Subcutaneous abdominal adipose tissue (tissue), 5 donors: Measurements from ENCODE around the gene HCN3.
A peak's percentile ranks its signal among the peaks of the same experiment; 100 is the strongest.
"Not testable (repeated sequence)": the region's sequence is repeated elsewhere in the genome, so short reads cannot be mapped to it uniquely, and the experiment has no call there.

Experiments used
- H3K27ac ChIP-seq: one replicate; pipeline ENCODE4 v1.7.0; 2013; ENCODE audit warnings: low read depth, mild to moderate bottlenecking, inconsistent platforms, low read length, moderate library complexity
- H3K27me3 ChIP-seq, 5 donors: one replicate each; pipeline ENCODE4 v1.7.0; 2013; ENCODE audit warnings: low read length in 5 of 5, inconsistent platforms in 1 of 5; ENCODE audit not compliant: control insufficient read depth in 5 of 5, insufficient read depth in 4 of 5
- H3K36me3 ChIP-seq, 5 donors: one replicate each; pipeline ENCODE4 v1.7.0; 2013; ENCODE audit warnings: low read length in 5 of 5; ENCODE audit not compliant: control insufficient read depth in 5 of 5, insufficient read depth in 5 of 5
- H3K4me1 ChIP-seq, 5 donors: one replicate each; pipeline ENCODE4 v1.7.0; 2013; ENCODE audit warnings: low read length in 5 of 5, mild to moderate bottlenecking in 3 of 5, moderate library complexity in 1 of 5; ENCODE audit not compliant: control insufficient read depth in 5 of 5, insufficient read depth in 5 of 5
- H3K4me3 ChIP-seq, 5 donors: one replicate each; pipeline ENCODE4 v1.7.0; 2013; ENCODE audit warnings: low read length in 5 of 5, low read depth in 1 of 5
- H3K9ac ChIP-seq, 5 donors: one replicate each; pipeline ENCODE4 v1.7.0; 2013; ENCODE audit warnings: low read length in 5 of 5, mild to moderate bottlenecking in 4 of 5, moderate library complexity in 3 of 5
- H3K9me3 ChIP-seq, 5 donors: one replicate each; pipeline ENCODE4 v1.7.0; 2013; ENCODE audit warnings: low read length in 5 of 5; ENCODE audit not compliant: control insufficient read depth in 5 of 5
- donor health status: healthy.
- donor health status: healthy.
- donor health status: healthy.
- donor health status: healthy.
- donor health status: healthy.

HCN3 gene

DNA sequence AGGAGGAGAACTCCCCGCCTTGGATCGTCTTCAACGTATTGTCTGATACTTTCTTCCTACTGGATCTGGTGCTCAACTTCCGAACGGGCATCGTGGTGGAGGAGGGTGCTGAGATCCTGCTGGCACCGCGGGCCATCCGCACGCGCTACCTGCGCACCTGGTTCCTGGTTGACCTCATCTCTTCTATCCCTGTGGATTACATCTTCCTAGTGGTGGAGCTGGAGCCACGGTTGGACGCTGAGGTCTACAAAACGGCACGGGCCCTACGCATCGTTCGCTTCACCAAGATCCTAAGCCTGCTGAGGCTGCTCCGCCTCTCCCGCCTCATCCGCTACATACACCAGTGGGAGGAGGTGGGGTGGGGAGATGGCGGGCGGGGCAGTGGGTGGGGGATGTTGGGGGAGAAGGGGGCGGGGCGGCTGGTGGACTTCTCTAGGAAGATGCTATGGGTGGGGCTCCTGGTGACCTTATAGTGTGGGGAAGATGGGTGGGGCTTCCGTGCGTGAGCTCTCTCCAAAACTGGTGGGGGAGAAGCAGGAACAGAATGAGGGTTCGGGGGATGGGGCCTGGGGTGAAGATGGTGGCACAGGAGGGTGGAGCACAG lies 5.3 kb downstream of the HCN3 start:
- Histone ChIP-seq H3K27me3 (no peaks in the 10 kb centered on the region), H3K4me1 (peaks cover 0 to 11% (median 9%) of the 10 kb centered on the region in 5 donors), H3K9me3 (no peaks in the 10 kb centered on the region), H3K36me3 (peaks cover 0 to 10% (median 0%) of the 10 kb centered on the region in 5 donors), H3K27ac (no peak overlapping the region), H3K9ac (no peak overlapping the region), H3K4me3 (no peak overlapping the region)

GRCh38 chr1:155284476-155284875 lies 7.2 kb downstream of the HCN3 start:
- Histone ChIP-seq H3K27ac (no peak overlapping the region), H3K36me3 (peaks cover 0 to 10% (median 0%) of the 10 kb centered on the region in 5 donors), H3K9ac (no peak overlapping the region)

DNA sequence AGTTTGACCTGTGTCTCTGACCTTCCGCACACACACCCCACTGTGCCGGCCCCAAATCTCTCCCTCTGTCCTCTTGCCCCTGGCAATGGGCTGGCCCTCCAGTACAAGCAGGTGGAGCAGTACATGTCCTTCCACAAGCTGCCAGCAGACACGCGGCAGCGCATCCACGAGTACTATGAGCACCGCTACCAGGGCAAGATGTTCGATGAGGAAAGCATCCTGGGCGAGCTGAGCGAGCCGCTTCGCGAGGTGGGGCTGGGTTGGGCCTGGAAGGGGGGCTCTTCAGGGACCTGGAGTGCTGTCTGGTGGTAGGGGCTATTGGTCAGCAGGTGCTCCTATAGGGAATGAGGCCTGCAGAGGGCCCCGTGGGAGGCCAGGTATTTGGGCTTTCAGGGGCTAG lies 7.8 kb downstream of the HCN3 start:
- Histone ChIP-seq H3K9me3 (no peaks in the 10 kb centered on the region), H3K27ac (no peak overlapping the region), H3K36me3 (peaks cover 0 to 10% (median 0%) of the 10 kb centered on the region in 5 donors), H3K27me3 (no peaks in the 10 kb centered on the region), H3K4me1 (no peaks in the 10 kb centered on the region), H3K4me3 (no peak overlapping the region), H3K9ac (peak overlapping the region in 1 of 5 donors; percentile 11)

More at GRCh38 chr1:155284476-155284875, 7.2 kb downstream of the HCN3 start:
- no peaks in the 10 kb centered on the region for H3K27me3 ChIP-seq
- H3K9me3 ChIP-seq: no peaks in the 10 kb centered on the region
- no peak overlapping the region for H3K4me3 ChIP-seq
- no peaks in the 10 kb centered on the region for H3K4me1 ChIP-seq

DNA sequence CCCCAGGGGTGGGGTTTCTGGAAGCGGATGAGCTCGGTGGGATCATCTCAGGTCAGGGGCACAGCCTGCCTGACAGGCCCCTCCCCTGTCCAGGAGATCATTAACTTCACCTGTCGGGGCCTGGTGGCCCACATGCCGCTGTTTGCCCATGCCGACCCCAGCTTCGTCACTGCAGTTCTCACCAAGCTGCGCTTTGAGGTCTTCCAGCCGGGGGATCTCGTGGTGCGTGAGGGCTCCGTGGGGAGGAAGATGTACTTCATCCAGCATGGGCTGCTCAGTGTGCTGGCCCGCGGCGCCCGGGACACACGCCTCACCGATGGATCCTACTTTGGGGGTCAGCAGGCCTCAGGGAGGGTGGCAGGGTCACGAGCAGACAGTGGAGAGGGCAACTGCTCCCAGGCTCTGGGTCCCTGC lies 8.4 kb downstream of the HCN3 start:
- no peak overlapping the region for H3K9ac ChIP-seq
- no peaks in the 10 kb centered on the region for H3K9me3 ChIP-seq
- no peaks in the 10 kb centered on the region for H3K27me3 ChIP-seq
- no peak overlapping the region for H3K4me3 ChIP-seq
- no peak overlapping the region for H3K27ac ChIP-seq
- H3K36me3 ChIP-seq: peaks cover 0 to 10% (median 0%) of the 10 kb centered on the region in 5 donors
- no peaks in the 10 kb centered on the region for H3K4me1 ChIP-seq

DNA sequence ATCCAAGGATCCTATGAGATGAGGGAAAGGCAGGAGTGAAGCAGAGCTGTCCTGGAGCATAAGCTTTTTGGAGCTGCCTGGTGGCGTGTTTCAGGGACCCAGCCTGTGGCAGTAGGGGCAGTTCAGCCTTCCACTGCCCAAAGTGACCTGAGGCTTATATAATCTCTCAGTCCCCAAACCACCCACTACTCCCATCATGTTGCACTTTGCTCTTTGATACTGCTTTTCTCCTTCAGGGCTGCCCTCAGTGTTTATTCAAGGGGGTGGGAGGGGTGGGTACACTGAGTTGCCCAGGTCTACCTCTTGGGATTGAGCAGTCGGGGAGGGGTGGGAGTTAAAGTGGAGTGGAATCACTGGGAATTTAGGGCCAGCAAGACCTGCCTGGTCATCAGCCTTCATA lies 9.3 kb downstream of the HCN3 start:
- Histone ChIP-seq H3K36me3 (peaks cover 0 to 10% (median 0%) of the 10 kb centered on the region in 5 donors), H3K4me1 (no peaks in the 10 kb centered on the region), H3K4me3 (no peak overlapping the region), H3K27ac (no peak overlapping the region), H3K27me3 (peaks cover 0 to 2% (median 0%) of the 10 kb centered on the region in 5 donors), H3K9ac (no peak overlapping the region), H3K9me3 (no peaks in the 10 kb centered on the region)

- Histone ChIP-seq H3K9me3 (no peaks in the 10 kb centered on the region), H3K27ac (no peak overlapping the region), H3K4me3 (no peak overlapping the region), H3K4me1 (no peaks in the 10 kb centered on the region), H3K9ac (no peak overlapping the region), H3K36me3 (peaks cover 0 to 10% (median 0%) of the 10 kb centered on the region in 5 donors), H3K27me3 (peaks cover 0 to 7% (median under 1%) of the 10 kb centered on the region in 5 donors)
These were observed 10.8 kb downstream of the HCN3 start for GRCh38 chr1:155287987-155288543.

DNA sequence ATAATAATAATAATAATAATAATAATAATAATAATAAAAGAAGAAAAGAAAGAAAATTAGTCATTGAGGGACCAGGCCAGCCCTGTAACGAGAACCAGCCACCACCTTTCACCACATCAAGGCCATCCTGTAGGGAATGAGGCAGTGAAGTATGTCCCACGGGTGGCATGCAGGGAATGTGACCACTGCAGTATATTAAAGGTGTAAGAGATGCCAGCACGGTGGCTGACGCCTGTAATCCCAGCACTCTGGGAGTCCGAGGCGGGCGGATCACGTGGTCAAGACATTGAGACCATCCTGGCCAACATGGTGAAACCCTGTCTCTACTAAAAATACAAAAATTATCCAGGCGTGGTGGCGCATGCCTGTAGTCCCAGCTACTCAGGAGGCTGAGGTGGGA lies 13.7 kb downstream of the HCN3 start:
- H3K4me3 ChIP-seq, H3K27ac ChIP-seq, H3K9ac ChIP-seq, H3K9me3 ChIP-seq, H3K36me3 ChIP-seq: not testable (repeated sequence)
- peaks cover 0 to 11% (median 9%) of the 10 kb centered on the region in 5 donors for H3K4me1 ChIP-seq
- peaks cover 19 to 34% (median 23%) of the 10 kb centered on the region in 5 donors for H3K27me3 ChIP-seq

DNA sequence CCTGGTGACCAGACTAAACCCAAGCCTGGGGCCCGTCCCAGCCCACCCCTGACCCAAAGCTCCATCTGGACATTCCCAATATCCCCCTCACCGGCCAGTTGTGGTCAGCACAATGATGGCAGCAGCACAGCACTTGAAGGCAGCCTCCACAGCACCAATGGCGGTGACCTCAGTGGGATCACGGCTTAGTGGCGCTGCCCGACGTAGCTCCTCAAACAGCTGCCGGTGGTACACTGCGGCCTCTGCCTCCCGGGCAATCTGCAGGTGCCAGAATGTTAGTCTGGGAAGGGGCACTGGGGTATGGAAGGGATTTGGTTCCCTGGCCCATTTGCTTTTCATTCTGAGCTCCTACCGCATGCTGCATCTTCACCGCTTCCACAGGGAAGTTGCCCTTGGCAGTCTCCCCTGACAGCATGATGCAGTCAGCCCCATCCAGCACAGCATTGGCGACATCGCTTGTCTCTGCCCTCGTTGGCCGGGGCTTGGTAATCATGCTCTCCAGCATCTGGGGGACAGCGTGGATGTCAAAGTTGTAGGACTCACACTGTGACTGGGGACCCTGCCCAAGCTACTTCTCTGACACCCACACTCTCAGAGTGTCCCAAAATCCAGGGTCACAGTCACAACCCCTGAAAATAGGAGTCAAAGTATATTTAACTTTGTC lies 16.0 kb downstream of the HCN3 start:
- no peak overlapping the region for H3K9ac ChIP-seq
- H3K27ac ChIP-seq: no peak overlapping the region
- peaks cover 0 to 11% (median 9%) of the 10 kb centered on the region in 5 donors for H3K4me1 ChIP-seq
- no peaks in the 10 kb centered on the region for H3K9me3 ChIP-seq
- H3K27me3 ChIP-seq: peaks cover 24 to 48% (median 30%) of the 10 kb centered on the region in 5 donors
- H3K36me3 ChIP-seq: peaks cover 0 to 3% (median 0%) of the 10 kb centered on the region in 5 donors
- no peak overlapping the region for H3K4me3 ChIP-seq

DNA sequence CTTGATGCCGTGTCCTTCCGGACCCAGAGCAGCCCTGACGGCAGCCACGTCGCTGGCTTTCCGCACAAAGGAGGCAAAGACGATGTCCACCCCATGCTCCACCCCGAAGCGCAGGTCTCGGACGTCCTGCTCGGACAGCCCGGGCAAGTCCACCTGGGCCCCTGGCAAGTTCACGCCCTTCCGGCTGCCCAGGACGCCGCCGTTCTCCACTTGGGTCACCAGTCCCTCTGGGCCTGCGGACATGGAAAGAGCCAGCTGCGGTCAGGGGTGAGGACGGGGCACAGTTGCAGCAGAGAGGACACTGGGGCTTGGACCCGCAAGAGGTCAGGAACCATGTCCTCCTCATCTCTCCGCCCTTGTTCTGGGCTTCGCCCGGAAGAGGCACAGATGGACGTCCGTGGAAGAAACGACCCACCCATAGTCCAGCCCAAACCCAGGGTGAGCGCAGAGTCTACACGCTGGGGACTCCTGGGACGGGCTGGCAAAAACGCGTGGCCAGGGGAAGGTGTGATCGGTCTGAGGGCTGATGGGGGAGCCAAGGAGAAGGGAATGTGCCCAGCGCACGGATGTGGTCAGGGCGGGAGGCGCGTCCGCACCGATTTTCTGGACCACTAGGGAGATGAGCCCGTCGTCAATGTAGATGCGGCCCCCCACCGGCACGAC lies 17.4 kb downstream of the HCN3 start:
- H3K27me3 ChIP-seq: peaks cover 24 to 48% (median 30%) of the 10 kb centered on the region in 5 donors

More for the DNA sequence above, 17.4 kb downstream of the HCN3 start:
- Histone ChIP-seq H3K36me3 (no peaks in the 10 kb centered on the region), H3K9me3 (no peaks in the 10 kb centered on the region), H3K9ac (no peak overlapping the region), H3K27ac (no peak overlapping the region), H3K4me1 (peaks cover 0 to 11% (median 9%) of the 10 kb centered on the region in 5 donors), H3K4me3 (no peak overlapping the region)
